ENCODE measurements around the gene PRAMEF7. TPM values are rescaled to one million over a fixed set of nuclear protein-coding genes. Genes with fewer than 3 reads are reported as not detected.
"Not testable (repeated sequence)": the region's sequence is repeated elsewhere in the genome, so short reads cannot be mapped to it uniquely, and the experiment has no call there.

Gene PRAMEF7
- total and polyA plus RNA-seq, 5 donors from 2014 or later = not detected

GRCh38 chr1:12947480-12947879 lies 31.1 kb downstream of the PRAMEF7 start, which contains the start of gene PRAMEF6:
PRAMEF6 (minus strand) TSS chr1:12947580; CDS start chr1:12942518, 5,062 bp downstream.
- not testable (repeated sequence) for ATAC-seq (ENCODE audit: low read depth in 2 of 2)

More at GRCh38 chr1:12947480-12947879, 31.1 kb downstream of the PRAMEF7 start, which contains the start of gene PRAMEF6:
- DNase-seq; H3K4me1 ChIP-seq (ENCODE audit: control insufficient read depth, insufficient read depth, low read length, poor library complexity, severe bottlenecking); H3K4me3 ChIP-seq (ENCODE audit: low read depth, low read length); H3K27me3 ChIP-seq (ENCODE audit: control insufficient read depth, insufficient read depth, low read length); H3K27me3 Mint-ChIP-seq; H3K4me3 Mint-ChIP-seq; H3K36me3 Mint-ChIP-seq; H3K36me3 ChIP-seq (ENCODE audit: control insufficient read depth, insufficient read depth, low read length); H3K27ac Mint-ChIP-seq; H3K4me1 Mint-ChIP-seq; H3K9me3 ChIP-seq (ENCODE audit: control insufficient read depth in 2 of 2, low read length in 2 of 2); H3K9me3 Mint-ChIP-seq; H3K27ac ChIP-seq (ENCODE audit: insufficient read depth, low read length, poor library complexity, severe bottlenecking): not testable (repeated sequence)

Other genes starting within 250 kb of the PRAMEF7 start
- gene AADACL3, start 200.5 kb upstream of the PRAMEF7 start, total RNA-seq = not detected
- gene AADACL3, start 200.5 kb upstream of the PRAMEF7 start, polyA plus RNA-seq = not detected
- not detected for gene CFAP107, start 170.4 kb upstream of the PRAMEF7 start, total RNA-seq
- not detected for gene CFAP107, start 170.4 kb upstream of the PRAMEF7 start, polyA plus RNA-seq
- not detected for gene PRAMEF12, start 142.9 kb upstream of the PRAMEF7 start, total RNA-seq
- not detected for gene PRAMEF12, start 142.9 kb upstream of the PRAMEF7 start, polyA plus RNA-seq
- gene PRAMEF1, start 125.2 kb upstream of the PRAMEF7 start, total RNA-seq = not detected
- not detected for gene PRAMEF1, start 125.2 kb upstream of the PRAMEF7 start, polyA plus RNA-seq
- gene PRAMEF11, start 85.2 kb upstream of the PRAMEF7 start, total RNA-seq = not detected
- not detected for gene PRAMEF11, start 85.2 kb upstream of the PRAMEF7 start, polyA plus RNA-seq
- not detected for gene HNRNPCL1, start 67.9 kb upstream of the PRAMEF7 start, total RNA-seq
- gene HNRNPCL1, start 67.9 kb upstream of the PRAMEF7 start, polyA plus RNA-seq = under 1 TPM in 1 of 4 donors, not detected in 3; 0.17 TPM
- not detected for gene PRAMEF2, start 59.5 kb upstream of the PRAMEF7 start, total RNA-seq
- gene PRAMEF2, start 59.5 kb upstream of the PRAMEF7 start, polyA plus RNA-seq = not detected
- gene PRAMEF4, start 30.4 kb upstream of the PRAMEF7 start, total RNA-seq = not detected
- not detected for gene PRAMEF4, start 30.4 kb upstream of the PRAMEF7 start, polyA plus RNA-seq
- not detected for gene PRAMEF10, start 18.3 kb upstream of the PRAMEF7 start, total RNA-seq
- not detected for gene PRAMEF10, start 18.3 kb upstream of the PRAMEF7 start, polyA plus RNA-seq
- not detected for gene PRAMEF6, start 31.0 kb downstream of the PRAMEF7 start, total RNA-seq
- gene PRAMEF6, start 31.0 kb downstream of the PRAMEF7 start, polyA plus RNA-seq = not detected
- not detected for gene PRAMEF27, start 140.0 kb downstream of the PRAMEF7 start, total RNA-seq
- not detected for gene PRAMEF27, start 140.0 kb downstream of the PRAMEF7 start, polyA plus RNA-seq
- gene HNRNPCL3, start 144.2 kb downstream of the PRAMEF7 start, total RNA-seq = not detected
- gene HNRNPCL3, start 144.2 kb downstream of the PRAMEF7 start, polyA plus RNA-seq = not detected
- not detected for gene PRAMEF25, start 154.2 kb downstream of the PRAMEF7 start, total RNA-seq
- not detected for gene PRAMEF25, start 154.2 kb downstream of the PRAMEF7 start, polyA plus RNA-seq
- gene HNRNPCL2, start 200.2 kb downstream of the PRAMEF7 start, total RNA-seq = not detected
- not detected for gene HNRNPCL2, start 200.2 kb downstream of the PRAMEF7 start, polyA plus RNA-seq
- not detected for gene PRAMEF26, start 239.4 kb downstream of the PRAMEF7 start, total RNA-seq
- gene PRAMEF26, start 239.4 kb downstream of the PRAMEF7 start, polyA plus RNA-seq = not detected
- gene HNRNPCL4, start 249.0 kb downstream of the PRAMEF7 start, total RNA-seq = not detected
- not detected for gene HNRNPCL4, start 249.0 kb downstream of the PRAMEF7 start, polyA plus RNA-seq

All from CD4-positive, CD25-positive, alpha-beta regulatory T cell (primary cell).